Adrenal gland (tissue), 5 donors: ENCODE measurements around the gene TCF4.

Source experiments
- CTCF ChIP-seq, 6 experiments: fragments of 450-650 bp in 4 of 6; fragments of 200-600 bp in 2 of 6; sonication (generic) in 1 of 6; IDR thresholded peaks; 1 replicate in 5 of 6; 2 replicates in 1 of 6; pipeline versions ENCODE4 v1.5.1 to v1.8.0; 2016 to 2021; ENCODE audit warnings: antibody characterized with exemption in 6 of 6, mild to moderate bottlenecking in 2 of 6, moderate library complexity in 1 of 6
- POLR2A ChIP-seq, 2 donors: fragments of 450-650 bp; IDR thresholded peaks; one replicate each; pipeline ENCODE4 v1.6.1; 2017; ENCODE audit warnings: antibody characterized with exemption in 2 of 2, mild to moderate bottlenecking in 2 of 2, moderate library complexity in 1 of 2
- donor health status: DM: no; HTN: no; CAD: no.

DNA sequence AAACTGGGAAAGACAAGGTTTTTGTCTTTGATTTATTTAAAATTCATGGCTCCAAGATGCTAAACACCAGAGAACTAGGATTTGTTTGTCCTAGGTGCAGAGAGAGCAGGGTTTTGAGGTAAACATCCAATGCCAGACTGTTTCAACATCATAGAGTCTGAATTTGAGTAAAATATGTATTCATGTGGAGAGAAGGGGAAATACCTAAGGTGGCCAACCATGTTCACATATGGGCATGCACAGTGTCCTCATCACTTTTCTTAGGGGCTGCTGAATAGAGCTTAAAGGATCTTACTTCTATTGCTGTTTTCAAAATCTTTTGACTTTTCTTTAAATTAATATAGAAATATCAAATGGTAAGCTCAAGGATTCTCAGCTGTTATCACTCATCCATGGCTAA, 341.7 kb downstream of the TCF4 start:
- no peak for TF ChIP-seq CTCF (IDR thresholded peaks at IDR 0.05)
- TF ChIP-seq POLR2A (IDR thresholded peaks at IDR 0.05), result no peak
